ENCODE data around the gene PERM1.
"Not testable (repeated sequence)": the region's sequence is repeated elsewhere in the genome, so short reads cannot be mapped to it uniquely, and the experiment has no call there.

Gene PERM1, protein sequence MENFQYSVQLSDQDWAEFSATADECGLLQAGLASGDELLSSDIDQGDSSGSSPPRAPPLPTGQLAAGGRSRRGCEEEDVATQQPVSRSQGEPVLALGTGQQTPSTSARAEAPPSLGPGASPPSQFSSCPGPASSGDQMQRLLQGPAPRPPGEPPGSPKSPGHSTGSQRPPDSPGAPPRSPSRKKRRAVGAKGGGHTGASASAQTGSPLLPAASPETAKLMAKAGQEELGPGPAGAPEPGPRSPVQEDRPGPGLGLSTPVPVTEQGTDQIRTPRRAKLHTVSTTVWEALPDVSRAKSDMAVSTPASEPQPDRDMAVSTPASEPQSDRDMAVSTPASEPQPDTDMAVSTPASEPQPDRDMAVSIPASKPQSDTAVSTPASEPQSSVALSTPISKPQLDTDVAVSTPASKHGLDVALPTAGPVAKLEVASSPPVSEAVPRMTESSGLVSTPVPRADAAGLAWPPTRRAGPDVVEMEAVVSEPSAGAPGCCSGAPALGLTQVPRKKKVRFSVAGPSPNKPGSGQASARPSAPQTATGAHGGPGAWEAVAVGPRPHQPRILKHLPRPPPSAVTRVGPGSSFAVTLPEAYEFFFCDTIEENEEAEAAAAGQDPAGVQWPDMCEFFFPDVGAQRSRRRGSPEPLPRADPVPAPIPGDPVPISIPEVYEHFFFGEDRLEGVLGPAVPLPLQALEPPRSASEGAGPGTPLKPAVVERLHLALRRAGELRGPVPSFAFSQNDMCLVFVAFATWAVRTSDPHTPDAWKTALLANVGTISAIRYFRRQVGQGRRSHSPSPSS

DNA sequence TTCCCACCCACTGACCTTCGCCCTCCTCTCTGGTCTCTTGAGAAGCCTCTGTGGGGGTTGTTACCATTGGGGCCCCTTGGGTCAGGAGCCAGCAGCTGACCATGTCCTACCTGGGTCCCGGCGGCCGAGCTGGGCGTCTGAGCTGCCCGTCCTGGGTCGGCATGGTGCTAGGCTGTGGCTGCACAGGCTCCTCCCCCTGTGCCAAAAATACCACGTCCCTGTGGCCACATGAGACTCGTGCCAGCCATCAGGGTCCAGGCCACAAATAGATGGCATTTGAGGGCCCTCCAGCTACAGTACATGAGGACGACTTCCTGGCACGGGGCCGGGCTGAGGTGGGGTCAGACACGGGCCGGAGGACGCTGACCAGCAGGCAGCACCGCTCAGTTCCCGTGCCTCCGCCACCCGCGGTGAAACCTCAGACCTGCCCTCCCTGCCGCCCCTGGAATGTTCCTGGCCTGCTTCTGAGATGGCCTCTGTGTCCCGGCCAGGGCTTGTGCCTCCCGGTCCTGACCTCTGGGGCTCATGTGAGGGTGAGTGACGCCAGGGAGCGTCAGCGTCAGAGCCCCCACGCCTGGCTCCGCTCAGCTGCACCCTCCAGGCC lies at the start of gene PERM1:
PERM1 (minus strand) TSS at position 139 of the 604 bp plus-strand sequence. CDS start 1,064 bp downstream, outside the sequence.
- no peak for DNase-seq

DNA sequence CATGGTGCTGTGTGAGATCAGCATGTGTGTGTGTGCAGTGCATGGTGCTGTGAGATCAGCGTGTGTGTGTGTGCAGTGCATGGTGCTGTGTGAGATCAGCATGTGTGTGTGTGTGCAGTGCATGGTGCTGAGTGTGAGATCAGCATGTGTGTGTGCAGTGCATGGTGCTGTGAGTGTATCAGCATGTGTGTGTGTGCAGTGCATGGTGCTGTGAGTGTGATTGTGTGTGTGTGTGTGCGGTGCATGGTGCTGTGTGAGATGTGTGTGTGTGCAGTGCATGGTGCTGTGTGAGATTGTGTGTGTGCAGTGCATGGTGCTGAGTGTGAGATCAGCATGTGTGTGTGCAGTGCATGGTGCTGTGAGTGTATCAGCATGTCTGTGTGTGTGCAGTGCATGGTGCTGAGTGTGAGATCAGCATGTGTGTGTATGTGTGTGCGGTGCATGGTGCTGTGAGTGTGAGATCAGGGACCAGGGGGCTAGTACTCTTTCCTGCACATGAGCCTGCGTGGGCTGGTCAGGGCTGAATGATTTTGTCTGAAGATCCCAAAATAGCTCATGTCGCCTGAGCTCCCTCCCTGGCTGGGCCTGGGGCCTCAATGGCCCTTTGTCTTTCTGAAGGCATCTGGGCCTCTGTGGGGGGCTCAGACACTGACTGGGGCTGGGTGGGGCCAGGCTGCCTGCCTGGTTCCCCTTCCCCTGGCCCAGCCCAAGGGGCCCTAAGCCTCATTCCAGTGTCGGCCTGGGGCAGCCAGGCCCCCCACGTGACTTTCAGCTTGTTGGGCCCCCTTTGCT lies 49.2 kb upstream of the PERM1 start:
- not testable (repeated sequence) for DNase-seq

DNA sequence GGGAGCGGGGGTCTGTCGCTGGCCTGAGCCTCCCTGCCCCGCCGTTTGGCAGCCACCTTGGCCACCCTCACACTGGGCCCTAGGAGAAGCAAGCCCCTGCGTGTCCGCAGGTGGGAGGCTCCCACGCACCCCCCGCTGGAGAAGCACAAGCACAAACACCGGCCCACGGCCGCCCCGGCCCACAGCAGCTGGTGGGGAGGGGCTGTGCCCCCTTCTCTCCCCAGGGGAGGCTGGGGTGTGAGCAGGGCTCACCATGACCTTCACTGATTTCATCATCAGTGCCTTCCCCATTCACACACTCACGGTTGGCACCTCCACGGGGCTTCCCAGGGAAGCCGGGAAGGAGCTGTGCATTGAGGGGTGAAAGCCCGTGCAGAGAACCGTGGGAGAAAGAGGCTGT lies 45.9 kb upstream of the PERM1 start:
- DNase-seq: no peak

DNA sequence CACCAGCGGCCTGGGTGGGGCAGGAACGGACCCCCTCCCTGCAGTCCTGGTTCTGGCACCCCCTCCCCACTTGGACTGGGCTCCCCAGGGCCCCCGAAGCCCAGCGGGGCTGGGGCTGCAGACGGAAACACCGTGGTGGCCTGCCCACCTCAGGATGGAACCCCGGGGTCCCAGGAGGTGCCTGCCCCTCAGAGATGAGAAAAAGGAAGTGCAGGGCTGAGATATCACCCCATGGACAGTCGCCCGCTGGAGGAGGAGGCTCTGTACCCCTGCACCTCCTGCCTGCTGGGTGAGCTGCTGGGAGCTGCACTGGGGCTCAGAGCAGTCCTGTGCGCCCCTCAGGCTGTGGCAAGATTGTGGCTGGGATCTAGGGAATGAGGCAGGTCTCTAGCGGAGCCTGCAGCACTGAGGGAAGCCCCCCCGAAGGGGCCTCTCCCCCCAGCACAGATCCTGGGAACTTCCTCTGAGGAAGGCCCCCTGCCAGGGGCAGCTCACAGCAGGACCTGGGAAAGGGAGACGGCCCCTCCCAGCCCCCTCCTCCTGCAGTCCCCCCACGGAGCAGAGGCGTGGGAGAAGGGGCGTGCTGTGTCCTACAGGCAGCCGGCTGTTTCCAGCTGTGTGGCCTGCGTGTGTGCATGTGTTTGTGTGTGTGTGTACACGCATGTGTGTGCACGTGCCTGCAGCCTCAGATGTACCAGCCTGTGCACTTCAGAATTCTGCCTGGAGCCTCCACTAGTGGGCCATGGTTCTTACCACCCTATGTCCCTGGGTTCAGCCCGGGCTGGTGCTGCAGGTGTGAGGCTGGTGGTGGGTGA lies 44.9 kb upstream of the PERM1 start:
- no peak for DNase-seq

DNA sequence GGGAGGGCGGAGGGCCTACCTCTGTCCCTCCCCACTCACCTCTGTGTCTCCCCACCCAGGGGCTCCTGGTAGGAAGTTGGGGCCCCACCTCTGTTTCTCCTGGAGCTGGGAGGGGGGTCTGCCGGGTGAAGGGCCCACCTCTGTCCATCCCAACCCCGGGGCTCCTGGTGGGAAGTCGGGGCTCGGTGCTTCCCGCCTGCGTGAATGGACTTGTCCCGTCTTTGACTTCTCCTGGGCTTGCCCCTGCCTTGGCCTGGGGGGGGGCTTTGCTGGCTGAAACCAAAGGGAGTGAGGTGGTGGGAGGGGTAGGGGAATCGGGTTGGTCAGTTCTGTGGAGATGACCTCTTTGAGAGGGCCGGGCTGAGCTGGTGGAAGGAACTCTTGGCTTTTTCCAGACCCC lies 43.8 kb upstream of the PERM1 start:
- DNase-seq: no peak

DNA sequence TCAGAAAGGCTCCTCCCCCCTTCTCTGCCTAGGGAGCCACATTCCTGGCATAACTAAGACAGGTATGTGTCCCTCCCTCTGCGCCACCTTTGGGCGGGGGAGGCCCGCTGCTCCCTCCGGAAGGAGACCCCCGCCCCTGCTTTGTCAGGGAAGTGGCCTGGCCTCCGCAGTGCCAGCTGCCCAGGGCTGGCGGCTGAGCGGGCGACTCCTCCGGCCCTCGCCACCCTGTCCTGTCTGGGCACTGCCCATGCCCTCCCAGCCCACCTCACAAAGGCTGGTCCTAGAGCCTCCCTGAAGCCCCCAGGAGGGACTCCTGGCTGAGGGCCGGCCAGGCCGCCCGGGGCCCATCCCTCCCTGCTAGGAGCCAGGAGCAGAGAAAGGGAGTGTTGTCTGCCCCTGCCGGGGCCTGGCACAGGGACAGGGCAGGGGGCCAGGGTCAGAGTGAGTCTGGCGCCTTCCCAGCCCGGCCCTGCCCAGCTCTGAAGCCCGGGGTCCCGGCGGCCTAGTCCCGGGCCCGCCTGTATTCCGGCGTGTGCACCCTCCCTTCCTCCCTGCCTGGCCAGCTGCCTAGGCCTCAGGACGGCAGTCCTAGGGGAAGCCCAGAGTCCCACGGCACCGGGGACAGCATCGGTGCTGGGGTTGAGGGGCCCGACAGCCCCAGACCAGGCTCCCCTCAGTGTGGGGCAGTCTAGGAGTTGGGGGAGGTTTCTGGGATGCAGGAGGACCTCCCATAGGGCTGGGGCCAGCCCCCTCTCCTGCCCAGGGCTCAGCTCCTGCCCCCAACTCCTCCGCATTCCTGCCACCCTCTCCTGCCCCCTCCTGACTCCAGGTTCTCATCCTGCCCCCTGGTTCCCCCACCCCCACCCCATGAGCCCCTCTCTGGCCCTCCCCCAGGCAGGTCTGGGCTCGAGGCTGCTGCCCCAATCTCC lies 43.1 kb upstream of the PERM1 start:
- no peak for DNase-seq

DNA sequence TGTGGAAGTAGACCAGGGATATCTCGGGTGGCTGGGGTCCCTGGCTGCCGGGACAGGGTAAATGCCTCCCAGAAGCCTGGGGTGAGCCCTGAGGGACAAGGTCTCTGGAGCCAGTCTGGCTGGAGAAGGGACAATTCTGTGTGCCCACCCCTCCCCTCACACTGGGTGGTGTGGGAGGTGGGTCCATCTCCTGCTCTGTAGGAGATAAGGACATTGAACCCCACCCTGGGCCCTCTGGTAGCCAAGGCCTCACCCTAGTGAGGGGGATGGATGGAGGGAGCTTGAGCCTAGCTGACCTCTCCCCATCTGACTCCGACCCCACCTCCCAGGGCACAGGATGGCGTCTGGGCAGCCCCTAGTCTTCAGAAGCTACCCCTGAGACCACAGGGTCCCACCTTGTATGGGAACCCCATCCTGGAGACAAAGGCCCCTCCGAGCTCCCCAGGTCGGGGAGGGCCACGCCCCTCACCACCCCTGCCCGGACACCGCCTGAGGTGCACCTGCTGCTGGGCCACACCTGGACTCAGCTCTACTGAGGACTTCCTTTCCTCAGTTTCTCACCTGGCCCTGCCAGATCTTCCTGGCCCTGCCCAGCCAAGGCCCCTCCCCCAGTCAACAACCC lies 42.4 kb upstream of the PERM1 start:
- DNase-seq: no peak

DNA sequence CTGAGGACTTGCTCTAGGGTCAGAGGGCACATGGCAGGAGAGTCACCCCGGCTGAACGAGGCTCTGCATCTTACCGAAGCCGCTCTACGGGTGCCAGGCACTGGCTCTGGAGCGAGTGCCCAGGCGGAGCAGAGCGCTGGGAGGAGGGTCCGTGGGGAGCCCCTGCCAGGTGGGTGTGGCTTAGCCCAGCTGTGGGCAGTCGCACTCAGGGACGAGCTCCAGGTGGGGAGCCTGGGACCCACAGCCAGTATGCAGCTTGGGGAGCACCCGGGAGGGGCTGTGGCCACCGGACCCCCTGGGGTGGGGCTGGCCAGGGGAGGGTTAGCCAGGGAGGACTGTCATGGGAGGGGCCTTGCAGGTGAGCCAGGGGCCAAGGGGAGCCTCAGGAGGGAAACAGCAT lies 41.8 kb upstream of the PERM1 start:
- no peak for DNase-seq

DNA sequence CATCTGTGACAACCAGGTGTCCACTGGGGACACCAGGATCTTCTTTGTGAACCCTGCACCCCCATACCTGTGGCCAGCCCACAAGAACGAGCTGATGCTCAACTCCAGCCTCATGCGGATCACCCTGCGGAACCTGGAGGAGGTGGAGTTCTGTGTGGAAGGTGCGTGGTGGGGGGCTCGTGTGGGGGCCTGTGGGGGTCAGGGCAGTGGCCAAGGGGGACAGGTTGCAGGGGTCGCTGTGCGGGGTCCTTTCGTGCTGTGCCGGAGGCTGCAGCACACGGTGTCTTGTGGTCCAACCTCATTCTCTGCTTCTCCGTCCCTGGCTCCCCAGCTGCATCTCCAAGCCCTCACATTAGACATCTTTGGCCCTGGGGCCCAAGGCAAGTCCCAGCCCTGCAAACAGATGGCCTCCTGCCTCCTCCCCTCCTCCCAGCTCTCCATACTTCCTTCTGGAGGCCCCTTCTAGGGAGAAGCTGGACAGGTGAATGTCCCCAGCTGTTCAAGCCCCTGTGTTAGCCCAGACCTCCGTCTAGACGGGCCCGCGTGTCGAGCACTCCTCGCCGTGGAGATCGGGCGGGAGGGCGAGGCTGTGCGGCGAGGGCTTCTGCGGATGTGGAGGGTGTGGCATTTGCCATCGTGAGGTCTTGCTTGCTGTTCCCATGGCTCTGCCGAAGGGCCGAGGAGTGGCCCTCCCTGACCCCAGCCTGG lies 40.6 kb upstream of the PERM1 start:
- no peak for DNase-seq

DNA sequence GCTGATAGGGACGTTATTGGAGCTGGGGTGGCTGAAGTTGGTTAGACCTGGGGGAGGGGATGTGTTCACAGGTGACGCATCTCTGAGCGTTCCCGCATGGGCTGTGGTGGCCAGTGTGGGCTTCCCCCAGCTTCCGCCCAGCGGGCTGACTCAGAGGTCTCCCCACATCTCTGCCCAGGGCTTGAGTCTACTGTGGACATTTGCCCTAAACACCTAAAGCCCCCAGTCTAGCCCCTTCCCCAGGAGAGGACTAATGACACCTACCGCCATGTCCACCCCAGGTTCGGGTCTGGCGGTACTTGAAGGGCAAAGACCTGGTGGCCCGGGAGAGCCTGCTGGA lies 40.0 kb upstream of the PERM1 start:
- DNase-seq: no peak

DNA sequence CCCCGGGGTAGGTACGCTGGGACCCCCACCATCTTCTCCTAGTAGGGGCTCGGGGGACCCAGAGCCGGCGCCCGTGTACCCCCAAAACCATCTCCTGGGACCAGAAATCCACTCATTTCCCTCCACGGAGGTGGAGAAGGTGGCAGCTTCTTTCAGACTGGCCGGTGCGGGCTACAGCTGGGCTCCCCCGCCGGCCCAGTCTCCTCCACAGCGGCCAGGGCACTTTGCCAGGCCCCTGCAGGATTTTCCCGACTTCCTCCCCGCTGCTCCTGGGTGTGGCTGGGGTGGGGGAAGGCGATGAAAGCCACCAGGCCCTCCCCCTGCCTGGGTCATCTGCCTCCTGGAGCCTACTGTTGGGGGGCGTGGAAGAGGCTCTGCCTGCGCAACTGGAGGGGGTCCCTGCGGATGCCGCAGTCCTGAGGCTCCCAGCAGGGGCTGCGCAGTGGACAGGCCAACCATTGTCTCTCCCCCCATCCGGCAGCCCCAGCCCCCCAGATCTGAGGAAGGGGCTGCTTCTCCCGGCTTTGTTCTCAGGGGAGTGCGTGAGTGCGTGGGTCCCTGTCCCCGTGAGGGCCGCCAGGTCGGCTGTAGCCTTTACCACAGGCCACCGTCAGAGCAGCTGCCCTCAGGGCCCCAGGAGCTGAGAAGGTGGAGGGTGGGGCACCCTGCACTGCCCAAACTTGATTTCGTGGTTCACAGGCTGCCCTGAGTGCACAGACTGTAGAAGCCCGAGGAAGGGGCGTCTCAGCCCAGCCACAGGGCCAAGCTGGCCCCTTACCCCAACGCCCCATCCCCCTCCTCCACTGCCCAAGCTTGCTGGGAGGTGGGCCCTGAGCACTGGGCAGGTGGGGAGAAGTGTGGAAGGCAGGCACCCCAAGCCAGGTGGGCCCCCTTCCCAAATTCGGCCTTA lies 39.4 kb upstream of the PERM1 start:
- DNase-seq: no peak

DNA sequence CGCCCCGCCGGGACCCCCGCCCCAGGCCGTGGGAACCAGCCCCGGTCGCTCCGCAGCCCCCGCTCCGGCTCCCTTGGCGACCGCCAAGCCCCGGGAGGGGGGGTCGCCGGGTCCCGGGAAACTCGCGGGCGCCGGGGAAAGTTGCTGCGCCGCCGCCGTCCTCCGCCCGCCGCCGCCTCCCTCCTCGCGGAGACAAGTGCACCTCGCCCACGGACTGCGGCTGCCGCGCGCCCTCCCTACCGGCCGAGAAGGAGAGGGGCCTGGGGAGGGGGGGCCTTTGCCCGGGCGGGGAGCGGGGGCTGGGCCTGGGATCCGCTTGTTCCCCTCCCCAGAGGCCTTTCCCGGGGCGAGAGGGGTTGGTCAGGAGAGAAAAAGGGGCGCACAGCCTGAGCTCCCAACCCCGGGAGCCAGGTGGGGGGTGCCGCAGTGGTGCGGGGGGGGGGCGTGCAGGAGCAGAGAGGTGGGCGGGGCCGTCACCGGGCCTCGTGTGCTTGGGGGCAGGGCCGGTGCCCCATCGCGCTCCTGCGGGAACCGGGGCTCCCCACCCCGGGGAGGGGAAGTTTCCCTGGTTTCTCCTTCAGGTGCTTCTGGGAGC lies 38.6 kb upstream of the PERM1 start:
- no peak for DNase-seq

DNA sequence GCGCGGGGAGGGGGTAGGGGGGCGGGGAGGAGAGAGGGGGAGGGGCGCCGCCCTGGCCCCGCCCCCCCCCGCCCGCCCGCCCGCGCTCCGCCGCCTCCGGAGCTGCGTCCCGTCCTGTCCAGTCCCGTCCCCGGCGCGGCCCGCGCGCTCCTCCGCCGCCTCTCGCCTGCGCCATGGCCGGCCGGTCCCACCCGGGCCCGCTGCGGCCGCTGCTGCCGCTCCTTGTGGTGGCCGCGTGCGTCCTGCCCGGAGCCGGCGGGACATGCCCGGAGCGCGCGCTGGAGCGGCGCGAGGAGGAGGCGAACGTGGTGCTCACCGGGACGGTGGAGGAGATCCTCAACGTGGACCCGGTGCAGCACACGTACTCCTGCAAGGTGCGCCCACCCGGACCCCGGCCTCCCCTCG lies 38.1 kb upstream of the PERM1 start, which contains the start of gene AGRN:
AGRN (plus strand) TSS at position 121 of the 405 bp plus-strand sequence; CDS start at position 174, 53 bp downstream.
- no peak for DNase-seq

DNA sequence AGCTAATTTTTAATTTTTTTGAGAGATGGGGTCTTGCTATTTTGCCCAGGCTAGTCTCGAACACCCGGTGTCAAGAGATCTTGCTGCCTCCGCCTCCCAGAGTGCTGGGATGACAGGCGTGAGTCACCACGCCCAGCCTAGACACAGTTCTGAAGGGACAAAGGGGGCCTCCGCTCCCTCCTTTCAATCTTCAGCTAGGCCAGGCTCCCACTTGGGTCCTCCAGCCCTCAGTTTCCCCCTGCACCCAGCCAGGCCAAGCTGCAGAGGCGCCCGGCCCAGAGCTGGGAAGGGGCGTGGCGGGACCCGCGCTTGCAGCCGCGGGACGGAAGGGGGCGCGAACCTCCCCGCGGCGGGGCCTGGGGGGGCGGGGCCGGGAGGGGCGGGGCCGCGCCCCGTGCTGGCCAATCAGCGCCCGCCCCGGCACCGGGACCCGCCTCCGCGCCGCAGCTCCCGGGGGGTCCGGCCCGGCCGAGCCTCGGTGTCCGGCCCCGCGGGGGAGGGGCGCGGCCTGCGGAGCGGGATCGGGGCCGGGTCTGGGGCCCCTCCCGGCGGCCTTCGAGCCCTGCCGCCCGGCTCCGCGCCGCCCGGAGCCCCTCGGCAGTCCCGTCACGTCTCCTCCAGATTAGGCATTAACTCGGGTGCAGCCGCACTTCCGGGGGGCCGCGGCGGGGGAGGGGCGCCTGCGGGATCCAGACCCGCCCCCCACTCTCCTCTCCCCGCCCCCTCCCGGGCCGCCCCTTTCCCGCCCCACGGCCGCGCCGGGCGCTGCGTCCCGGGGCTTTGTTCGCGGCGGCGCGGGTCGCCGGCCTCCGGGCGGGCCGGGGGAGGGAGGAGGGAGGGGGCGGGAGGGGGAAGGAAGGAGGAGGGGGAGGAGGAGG lies 37.5 kb upstream of the PERM1 start:
- peak; percentile 77 for DNase-seq

DNA sequence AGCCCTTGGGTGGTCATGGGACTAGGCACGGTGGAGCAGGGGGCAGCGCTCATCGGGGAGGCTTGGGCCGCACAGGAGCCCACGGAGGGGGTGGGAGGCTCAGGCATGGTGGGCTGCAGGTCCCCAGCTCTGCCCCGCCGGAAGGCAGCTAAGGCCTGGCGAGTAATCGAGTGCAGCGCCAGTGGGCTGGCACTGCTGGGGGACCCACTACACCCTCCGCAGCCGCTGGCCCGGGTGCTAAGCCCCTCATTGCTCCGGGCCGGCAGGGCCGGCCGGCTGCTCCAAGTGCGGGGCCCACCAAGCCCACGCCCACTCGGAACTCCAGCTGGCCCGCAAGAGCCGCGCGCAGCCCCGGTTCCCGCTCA lies 36.4 kb upstream of the PERM1 start:
- DNase-seq: not testable (repeated sequence)

DNA sequence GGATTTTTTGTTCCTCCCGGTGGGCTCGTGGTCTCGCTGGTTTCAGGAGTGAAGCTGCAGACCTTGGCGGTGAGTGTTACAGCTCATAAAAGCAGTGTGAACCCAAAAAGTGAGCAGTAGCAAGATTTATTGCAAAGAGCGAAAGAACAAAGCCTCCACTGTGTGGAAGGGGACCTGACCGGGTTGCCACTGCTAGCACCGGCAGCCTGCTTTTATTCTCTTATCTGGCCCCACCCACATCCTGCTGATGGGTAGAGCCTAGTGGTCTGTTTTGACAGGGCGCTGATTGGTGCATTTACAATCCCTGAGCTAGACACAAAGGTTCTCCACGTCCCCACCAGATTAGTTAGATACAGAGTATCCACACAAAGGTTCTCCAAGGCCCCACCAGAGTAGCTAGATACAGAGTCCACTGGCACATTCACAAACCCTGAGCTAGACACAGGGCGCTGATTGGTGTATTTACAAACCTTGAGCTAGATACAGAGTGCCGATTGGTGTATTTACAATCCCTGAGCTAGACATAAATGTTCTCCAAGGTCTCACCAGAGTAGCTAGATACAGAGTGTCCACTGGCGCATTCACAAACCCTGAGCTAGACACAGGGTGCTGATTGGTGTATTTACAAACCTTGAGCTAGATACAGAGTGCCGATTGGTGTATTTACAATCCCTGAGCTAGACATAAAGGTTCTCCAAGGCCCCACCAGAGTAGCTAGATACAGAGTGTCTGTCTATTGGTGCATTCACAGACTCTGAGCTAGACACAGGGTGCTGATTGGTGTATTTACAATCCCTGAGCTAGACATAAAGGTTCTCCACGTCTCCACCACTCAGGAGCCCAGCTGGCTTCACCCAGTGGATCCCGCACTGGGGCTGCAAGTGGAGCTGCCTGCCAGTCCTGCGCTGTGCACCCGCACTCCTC lies 35.8 kb upstream of the PERM1 start:
- not testable (repeated sequence) for DNase-seq
